NCI-H2107 (cell line): Measurements from ENCODE around the gene ENOX2.
"Not testable (repeated sequence)": the region's sequence is repeated elsewhere in the genome, so short reads cannot be mapped to it uniquely, and the experiment has no call there.

Experiments
- DNase-seq: peaks from one replicate; lab custom pipeline; 2025; lab: John Stamatoyannopoulos, UW

Gene ENOX2

GRCh38 chrX:130902783-130903613, at the start of gene ENOX2:
TSS of gene ENOX2 (minus strand) at chrX:130903209. CDS start at chrX:130703216, 199,993 bp downstream.
- DNase-seq = peak; percentile 93

- no peak for DNase-seq
Measured at GRCh38 chrX:130952266-130953043, 49.4 kb upstream of the ENOX2 start.

- no peak for DNase-seq
Measured at GRCh38 chrX:130944230-130944629, 41.2 kb upstream of the ENOX2 start.

GRCh38 chrX:130937101-130937500, 34.1 kb upstream of the ENOX2 start:
- DNase-seq = no peak

- DNase-seq = no peak
Measured at GRCh38 chrX:130933358-130933757, 30.3 kb upstream of the ENOX2 start.

- DNase-seq = not testable (repeated sequence)
Measured at GRCh38 chrX:130920405-130920804, 17.4 kb upstream of the ENOX2 start.

- DNase-seq = not testable (repeated sequence)
Measured at GRCh38 chrX:130919676-130920075, 16.7 kb upstream of the ENOX2 start.

- DNase-seq = not testable (repeated sequence)
Measured at GRCh38 chrX:130918498-130918897, 15.5 kb upstream of the ENOX2 start.

- DNase-seq = peak; percentile 19
Measured at GRCh38 chrX:130916636-130917422, 13.8 kb upstream of the ENOX2 start.

GRCh38 chrX:130915302-130915701, 12.3 kb upstream of the ENOX2 start:
- no peak for DNase-seq

GRCh38 chrX:130909469-130910136, 6.6 kb upstream of the ENOX2 start:
- no peak for DNase-seq

- no peak for DNase-seq
Measured at GRCh38 chrX:130906776-130907175, 3.8 kb upstream of the ENOX2 start.

GRCh38 chrX:130902446-130902782, 595 bp downstream of the ENOX2 start:
- no peak for DNase-seq

- DNase-seq = peak; percentile 17
Measured at GRCh38 chrX:130896802-130897501, 6.1 kb downstream of the ENOX2 start.

- no peak for DNase-seq
Measured at GRCh38 chrX:130896026-130896425, 7.0 kb downstream of the ENOX2 start.

- no peak for DNase-seq
Measured at GRCh38 chrX:130895299-130895698, 7.7 kb downstream of the ENOX2 start.

- DNase-seq = no peak
Measured at GRCh38 chrX:130893356-130894085, 9.5 kb downstream of the ENOX2 start.

GRCh38 chrX:130887376-130887775, 15.6 kb downstream of the ENOX2 start:
- peak; percentile 64 for DNase-seq

GRCh38 chrX:130885996-130886395, 17.0 kb downstream of the ENOX2 start:
- no peak for DNase-seq

GRCh38 chrX:130885508-130885907, 17.5 kb downstream of the ENOX2 start:
- DNase-seq = no peak

GRCh38 chrX:130884627-130885026, 18.4 kb downstream of the ENOX2 start:
- DNase-seq = no peak
